Measurements from ENCODE around the gene CES4A.
A peak's percentile ranks its signal among the peaks of the same experiment; 100 is the strongest.
"Not testable (repeated sequence)": the region's sequence is repeated elsewhere in the genome, so short reads cannot be mapped to it uniquely, and the experiment has no call there.

The CES4A gene

GRCh38 chr16:66993558-66993957, 5.2 kb downstream of the CES4A start:
- DNase-seq, result not testable (repeated sequence)

- no peak for DNase-seq
These were observed 8.1 kb downstream of the CES4A start for GRCh38 chr16:66996324-66996982.

- DNase-seq, result no peak
These were observed 8.6 kb downstream of the CES4A start for GRCh38 chr16:66996983-66997358.

GRCh38 chr16:67000384-67001351, 12.3 kb downstream of the CES4A start:
- peak; percentile 65 to 68 for DNase-seq

- DNase-seq, result no peak
These were observed 13.3 kb downstream of the CES4A start for GRCh38 chr16:67001726-67002125.

GRCh38 chr16:67006930-67007658, 18.7 kb downstream of the CES4A start:
- DNase-seq, result no peak

GRCh38 chr16:67009158-67009557, 20.8 kb downstream of the CES4A start:
- no peak for DNase-seq

- no peak for DNase-seq
These were observed 22.9 kb downstream of the CES4A start for GRCh38 chr16:67011274-67011673.

- DNase-seq, result no peak
These were observed 24.9 kb downstream of the CES4A start for GRCh38 chr16:67013233-67013822.

GRCh38 chr16:67013823-67014633, 25.6 kb downstream of the CES4A start:
- DNase-seq, result peak; percentile 61 to 73

GRCh38 chr16:67014634-67015312, 26.4 kb downstream of the CES4A start:
- DNase-seq, result no peak

- no peak for DNase-seq
These were observed 26.9 kb downstream of the CES4A start for GRCh38 chr16:67015313-67015731.

GRCh38 chr16:67016143-67016542, 27.8 kb downstream of the CES4A start:
- DNase-seq, result no peak

- DNase-seq, result no peak
These were observed 28.5 kb downstream of the CES4A start for GRCh38 chr16:67016681-67017420.

GRCh38 chr16:67017421-67017750, 29.0 kb downstream of the CES4A start:
- no peak for DNase-seq

- peak; percentile 84 to 91 for DNase-seq
These were observed 29.6 kb downstream of the CES4A start for GRCh38 chr16:67017810-67018488.

- DNase-seq, result no peak
These were observed 30.8 kb downstream of the CES4A start for GRCh38 chr16:67019171-67019570.

GRCh38 chr16:67021321-67021720, 32.9 kb downstream of the CES4A start:
- DNase-seq, result no peak

GRCh38 chr16:67022531-67023214, 34.3 kb downstream of the CES4A start:
- DNase-seq, result no peak

GRCh38 chr16:67023689-67024088, 35.3 kb downstream of the CES4A start:
- DNase-seq, result no peak

All from CD4-positive, alpha-beta T cell treated with Interleukin-1 beta for 1 hour (primary cell).